B cell (primary cell): ENCODE measurements around the gene TMEM233. TPM values are rescaled to one million over a fixed set of nuclear protein-coding genes. Genes with fewer than 3 reads are reported as not detected.

Experiments
- ATAC-seq: fragments of 200-7000 bp; cut with Tn5 transposase; one replicate; pipeline ENCODE4 v1.10.0; 2021; ENCODE audit warnings: low read depth, mild to moderate bottlenecking, moderate number of reproducible peaks, moderate library complexity
- CTCF ChIA-PET: fragments of 350-600 bp; sonication (Branson Sonifier 250); formaldehyde crosslinking; loops from one replicate; lab custom pipeline; 2021; ENCODE audit warnings: antibody characterized with exemption, inconsistent platforms; lab: Charles Lee
- POLR2A ChIA-PET: fragments of 350-600 bp; sonication (Branson Sonifier 250); formaldehyde crosslinking; loops from one replicate; lab custom pipeline; 2021; ENCODE audit warnings: antibody characterized with exemption; lab: Charles Lee
- DNase-seq: peaks from one replicate; pipeline ENCODE4 v3.0.0; 2013
- H2AFZ ChIP-seq: 2 replicates; pipeline ENCODE4 v1.6.1; 2012; ENCODE audit warnings: mild to moderate bottlenecking, low read depth, low read length; ENCODE audit not compliant: insufficient read depth, poor library complexity, severe bottlenecking
- H3K27ac ChIP-seq, 2 donors: 1 replicate in 1 of 2; 2 replicates in 1 of 2; pipeline ENCODE4 v1.5.1; 2012 to 2013; ENCODE audit warnings: low read length in 2 of 2, mild to moderate bottlenecking in 2 of 2, moderate library complexity in 1 of 2
- H3K27me3 ChIP-seq, 4 experiments: fragments of 200-600 bp in 1 of 4; sonication (generic) in 1 of 4; replicated peaks in 1 of 4; 1 replicate in 2 of 4; 2 replicates in 2 of 4; pipeline versions ENCODE4 v1.6.1 to v1.7.0; 2013 to 2016; ENCODE audit warnings: low read length in 3 of 4, mild to moderate bottlenecking in 2 of 4, mixed read lengths in 1 of 4, moderate library complexity in 1 of 4; ENCODE audit not compliant: insufficient read depth in 4 of 4, control insufficient read depth in 3 of 4; ENCODE audit errors: control extremely low read depth in 1 of 4
- H3K36me3 ChIP-seq, 2 experiments: replicated peaks in 1 of 2; 1 replicate in 1 of 2; 2 replicates in 1 of 2; pipeline versions ENCODE4 v1.6.1 to v1.7.1; 2013; ENCODE audit warnings: low read length in 1 of 2; ENCODE audit not compliant: insufficient read depth in 2 of 2, control insufficient read depth in 1 of 2; ENCODE audit errors: control extremely low read depth in 1 of 2, extremely low read depth in 1 of 2
- H3K4me1 ChIP-seq, 2 donors: fragments of 200-600 bp in 1 of 2; sonication (generic) in 1 of 2; 1 replicate in 1 of 2; 2 replicates in 1 of 2; pipeline versions ENCODE4 v1.5.1 to v1.6.1; 2013 to 2017; ENCODE audit warnings: low read length in 2 of 2; ENCODE audit not compliant: control insufficient read depth in 2 of 2, insufficient read depth in 2 of 2
- H3K4me2 ChIP-seq: replicated peaks from 2 replicates; pipeline ENCODE3; 2012; ENCODE audit warnings: mild to moderate bottlenecking, low read depth, low read length; ENCODE audit not compliant: poor library complexity, severe bottlenecking
- H3K4me3 ChIP-seq, 5 experiments: fragments of 200-600 bp in 1 of 5; sonication (generic) in 1 of 5; 1 replicate in 3 of 5; 2 replicates in 2 of 5; pipeline versions ENCODE4 v1.5.1 to v1.7.0; 2011 to 2016; ENCODE audit warnings: low read length in 4 of 5, mild to moderate bottlenecking in 4 of 5, low read depth in 2 of 5, control low read depth in 1 of 5, moderate library complexity in 1 of 5; ENCODE audit not compliant: insufficient read depth in 1 of 5; ENCODE audit errors: control extremely low read depth in 1 of 5, extremely low read depth in 1 of 5
- H3K79me2 ChIP-seq: fragments of 200-600 bp; sonication (generic); one replicate; pipeline ENCODE4 v1.6.0; 2016; ENCODE audit warnings: low read length; ENCODE audit not compliant: control insufficient read depth, insufficient read depth
- H3K9ac ChIP-seq: fragments of 200-600 bp; sonication (generic); 2 replicates; pipeline ENCODE4 v1.6.1; 2017; ENCODE audit warnings: mild to moderate bottlenecking, low read length, moderate library complexity
- H3K9me3 ChIP-seq, 3 donors: one replicate each; pipeline versions ENCODE4 v1.6.1 to v1.7.1; 2013; ENCODE audit warnings: low read length in 2 of 3; ENCODE audit not compliant: control insufficient read depth in 2 of 3, insufficient read depth in 1 of 3; ENCODE audit errors: control extremely low read depth in 1 of 3
- H4K20me1 ChIP-seq: 2 replicates; pipeline ENCODE4 v1.6.0; 2012; ENCODE audit warnings: mild to moderate bottlenecking, low read length; ENCODE audit not compliant: insufficient read depth, control insufficient read depth, poor library complexity, severe bottlenecking
- H3K27ac Mint-ChIP-seq: one replicate; pipeline ENCODE4 v1.8.0; 2021; ENCODE audit warnings: mixed read lengths
- H3K27me3 Mint-ChIP-seq: one replicate; pipeline ENCODE4 v1.8.0; 2021; ENCODE audit warnings: mixed read lengths
- H3K4me1 Mint-ChIP-seq: one replicate; pipeline ENCODE4 v1.8.0; 2021; ENCODE audit warnings: mixed read lengths
- H3K4me3 Mint-ChIP-seq: one replicate; pipeline ENCODE4 v1.8.0; 2021; ENCODE audit warnings: mixed read lengths
- H3K9me3 Mint-ChIP-seq: one replicate; pipeline ENCODE4 v1.8.0; 2022; ENCODE audit warnings: mixed read lengths; ENCODE audit not compliant: insufficient read depth
- CTCF ChIP-seq: fragments of 200-600 bp; IDR thresholded peaks from one replicate; pipeline ENCODE4 v1.8.0; 2022; ENCODE audit warnings: antibody characterized with exemption, mild to moderate bottlenecking
- EZH2 ChIP-seq: IDR thresholded peaks from 2 replicates; pipeline ENCODE4 v1.6.1; 2012; ENCODE audit warnings: borderline replicate concordance, low read depth, mild to moderate bottlenecking, moderate library complexity, low read length; ENCODE audit not compliant: insufficient read depth, poor library complexity, severe bottlenecking
- WGBS: methylation state at CpG from one replicate; pipeline ENCODE4 v1.1.5; 2013; ENCODE audit warnings: missing lambda C conversion rate; ENCODE audit not compliant: insufficient coverage; 5-methylcytosine and 5-hydroxymethylcytosine counted together
- intact Hi-C: fragments of 100-400 bp; cut with micrococcal nuclease; formaldehyde crosslinking; loops from one replicate; pipeline ENCODE4 v1.10.0; 2022
- polyA plus RNA-seq: library from polyadenylated mRNA; depleted of rRNA; stranded (reverse); fragments of >200 nt; gene quantifications from 2 replicates; pipeline ENCODE4 v1.2.3, GENCODE V29; 2012
- total RNA-seq, 2 donors: library from RNA; stranded (reverse); fragments of 120-200 nt in 1 of 2; gene quantifications; 1 replicate in 1 of 2; 2 replicates in 1 of 2; pipeline versions ENCODE4 v1.2.3 to v1.2.4, GENCODE V29; 2013 to 2022

TMEM233 gene
- total and polyA plus RNA-seq, 2 donors (not counting 1 experiment from before 2014, with no cell fraction given), result not detected

GRCh38 chr12:119634743-119635142 is 41.2 kb downstream of the TMEM233 start:
- Histone ChIP-seq H3K36me3 (no peaks in the 10 kb centered on the region), H3K9me3 (no peaks in the 10 kb centered on the region), H3K27me3 (peaks cover 0 to 13% (median 3%) of the 10 kb centered on the region in 4 experiments), H3K4me2 (no peak overlapping the region), H3K4me3 (no peak overlapping the region), H2AFZ (no peak overlapping the region), H3K27ac (no peak overlapping the region), H3K9ac (no peak overlapping the region), H4K20me1 (no peaks in the 10 kb centered on the region), H3K4me1 (no peaks in the 10 kb centered on the region), H3K79me2 (no peaks in the 10 kb centered on the region)
- no peak for DNase-seq
- POLR2A ChIA-PET, result no interaction called here
- Mint-ChIP-seq H3K27ac (no peak overlapping the region), H3K4me1 (no peaks in the 10 kb centered on the region), H3K27me3 (peaks cover 43% of the 10 kb centered on the region), H3K9me3 (no peaks in the 10 kb centered on the region), H3K4me3 (no peak overlapping the region)
- ATAC-seq, result no peak
- no peak for TF ChIP-seq CTCF
- TF ChIP-seq EZH2, result no peak
- CTCF ChIA-PET, result no interaction called here
- no CpG with 5 or more reads among the region's 6 CpGs for WGBS
- intact Hi-C loops, result no loop called here

GRCh38 chr12:119642986-119643385 is 49.4 kb downstream of the TMEM233 start:
- CTCF ChIA-PET, result no interaction called here
- DNase-seq, result no peak
- H4K20me1 ChIP-seq, result no peaks in the 10 kb centered on the region

More at GRCh38 chr12:119642986-119643385, 49.4 kb downstream of the TMEM233 start:
- Histone ChIP-seq H3K9me3 (peaks cover 0 to 2% (median 0%) of the 10 kb centered on the region in 3 donors), H3K79me2 (no peaks in the 10 kb centered on the region), H3K27ac (no peak overlapping the region), H3K36me3 (no peaks in the 10 kb centered on the region), H3K4me2 (no peak overlapping the region), H3K27me3 (peaks cover 0 to 7% (median 0%) of the 10 kb centered on the region in 4 experiments), H3K4me1 (no peaks in the 10 kb centered on the region), H3K9ac (no peak overlapping the region), H2AFZ (no peak overlapping the region), H3K4me3 (no peak overlapping the region)
- no peaks in the 10 kb centered on the region for H3K4me1 Mint-ChIP-seq
- H3K4me3 Mint-ChIP-seq, result no peak overlapping the region
- intact Hi-C loops, result no loop called here
- H3K9me3 Mint-ChIP-seq, result no peaks in the 10 kb centered on the region
- peak; percentile 32 for TF ChIP-seq CTCF
- TF ChIP-seq EZH2, result no peak
- H3K27me3 Mint-ChIP-seq, result peaks cover 38% of the 10 kb centered on the region
- no peak for ATAC-seq
- WGBS, result 91% methylated on average over 2 of the region's 4 CpGs
- H3K27ac Mint-ChIP-seq, result no peak overlapping the region
- POLR2A ChIA-PET, result no interaction called here
